ENCODE results near the gene UBE2G2.

DNA sequence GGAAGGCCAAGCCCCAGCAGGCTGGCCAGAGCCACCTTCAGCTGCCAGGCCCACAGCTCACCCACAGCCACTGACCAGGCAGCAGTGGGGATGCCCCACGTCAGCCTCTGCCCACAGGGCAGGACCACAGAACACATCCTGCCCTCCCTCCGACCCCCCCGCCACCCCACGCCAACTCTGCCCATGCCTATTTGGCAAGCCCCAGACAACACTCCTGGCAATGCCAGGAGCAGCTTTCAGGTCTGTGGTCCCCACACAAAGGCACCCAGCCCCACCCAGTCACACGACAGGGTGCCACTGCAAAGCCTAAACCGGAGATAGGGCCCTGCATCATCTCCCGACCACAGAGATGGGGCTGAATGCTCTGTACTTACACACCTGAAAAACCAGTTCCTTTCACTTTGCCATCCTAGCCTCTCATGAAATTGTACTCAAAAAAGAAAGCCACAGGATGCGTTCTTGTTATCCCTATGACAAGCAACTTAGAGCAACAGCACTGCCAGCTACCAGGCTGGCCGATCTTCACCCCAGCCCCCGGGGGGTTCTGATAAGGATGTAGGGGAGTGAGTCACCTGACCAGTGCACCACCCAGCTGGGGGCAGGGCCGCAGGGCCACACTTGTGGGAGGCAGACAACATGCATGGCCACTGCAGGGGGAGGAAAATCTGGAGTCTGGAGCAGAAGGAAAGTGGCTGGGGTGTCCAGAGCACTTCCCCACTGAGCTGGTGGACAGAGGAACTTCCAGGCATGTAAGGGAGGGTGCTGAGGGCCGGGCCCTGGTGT lies 36.2 kb downstream of the UBE2G2 start:
- TF ChIP-seq PPARA (CRISPR knock-in tag; IDR thresholded peaks at IDR 0.05; ENCODE audit: borderline replicate concordance) (no peak), CSDC2 (CRISPR knock-in tag; IDR thresholded peaks at IDR 0.05) (no peak), ZFP30 (CRISPR knock-in tag; IDR thresholded peaks at IDR 0.05) (no peak), RARB (CRISPR knock-in tag; IDR thresholded peaks at IDR 0.05) (no peak), ARNTL (CRISPR knock-in tag; IDR thresholded peaks at IDR 0.05; ENCODE audit: borderline replicate concordance, low read depth) (no peak), ZNF8 (CRISPR knock-in tag; IDR thresholded peaks at IDR 0.05) (no peak), ZNF565 (CRISPR knock-in tag; conservative IDR thresholded peaks at IDR 0.05; ENCODE audit: low read depth) (no peak), ZNF70 (CRISPR knock-in tag; IDR thresholded peaks at IDR 0.05) (no peak), SNAI2 (CRISPR knock-in tag; IDR thresholded peaks at IDR 0.05) (no peak), GLIS3 (CRISPR knock-in tag; IDR thresholded peaks at IDR 0.05) (no peak)
- TF ChIP-seq, protein P1, sequence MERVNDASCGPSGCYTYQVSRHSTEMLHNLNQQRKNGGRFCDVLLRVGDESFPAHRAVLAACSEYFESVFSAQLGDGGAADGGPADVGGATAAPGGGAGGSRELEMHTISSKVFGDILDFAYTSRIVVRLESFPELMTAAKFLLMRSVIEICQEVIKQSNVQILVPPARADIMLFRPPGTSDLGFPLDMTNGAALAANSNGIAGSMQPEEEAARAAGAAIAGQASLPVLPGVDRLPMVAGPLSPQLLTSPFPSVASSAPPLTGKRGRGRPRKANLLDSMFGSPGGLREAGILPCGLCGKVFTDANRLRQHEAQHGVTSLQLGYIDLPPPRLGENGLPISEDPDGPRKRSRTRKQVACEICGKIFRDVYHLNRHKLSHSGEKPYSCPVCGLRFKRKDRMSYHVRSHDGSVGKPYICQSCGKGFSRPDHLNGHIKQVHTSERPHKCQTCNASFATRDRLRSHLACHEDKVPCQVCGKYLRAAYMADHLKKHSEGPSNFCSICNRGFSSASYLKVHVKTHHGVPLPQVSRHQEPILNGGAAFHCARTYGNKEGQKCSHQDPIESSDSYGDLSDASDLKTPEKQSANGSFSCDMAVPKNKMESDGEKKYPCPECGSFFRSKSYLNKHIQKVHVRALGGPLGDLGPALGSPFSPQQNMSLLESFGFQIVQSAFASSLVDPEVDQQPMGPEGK (CRISPR knock-in tag; IDR thresholded peaks at IDR 0.05; ENCODE audit: borderline replicate concordance), result no peak
- TF ChIP-seq, protein P2, sequence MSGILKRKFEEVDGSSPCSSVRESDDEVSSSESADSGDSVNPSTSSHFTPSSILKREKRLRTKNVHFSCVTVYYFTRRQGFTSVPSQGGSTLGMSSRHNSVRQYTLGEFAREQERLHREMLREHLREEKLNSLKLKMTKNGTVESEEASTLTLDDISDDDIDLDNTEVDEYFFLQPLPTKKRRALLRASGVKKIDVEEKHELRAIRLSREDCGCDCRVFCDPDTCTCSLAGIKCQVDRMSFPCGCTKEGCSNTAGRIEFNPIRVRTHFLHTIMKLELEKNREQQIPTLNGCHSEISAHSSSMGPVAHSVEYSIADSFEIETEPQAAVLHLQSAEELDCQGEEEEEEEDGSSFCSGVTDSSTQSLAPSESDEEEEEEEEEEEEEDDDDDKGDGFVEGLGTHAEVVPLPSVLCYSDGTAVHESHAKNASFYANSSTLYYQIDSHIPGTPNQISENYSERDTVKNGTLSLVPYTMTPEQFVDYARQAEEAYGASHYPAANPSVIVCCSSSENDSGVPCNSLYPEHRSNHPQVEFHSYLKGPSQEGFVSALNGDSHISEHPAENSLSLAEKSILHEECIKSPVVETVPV (CRISPR knock-in tag; IDR thresholded peaks at IDR 0.05), result no peak
- TF ChIP-seq, protein P3, sequence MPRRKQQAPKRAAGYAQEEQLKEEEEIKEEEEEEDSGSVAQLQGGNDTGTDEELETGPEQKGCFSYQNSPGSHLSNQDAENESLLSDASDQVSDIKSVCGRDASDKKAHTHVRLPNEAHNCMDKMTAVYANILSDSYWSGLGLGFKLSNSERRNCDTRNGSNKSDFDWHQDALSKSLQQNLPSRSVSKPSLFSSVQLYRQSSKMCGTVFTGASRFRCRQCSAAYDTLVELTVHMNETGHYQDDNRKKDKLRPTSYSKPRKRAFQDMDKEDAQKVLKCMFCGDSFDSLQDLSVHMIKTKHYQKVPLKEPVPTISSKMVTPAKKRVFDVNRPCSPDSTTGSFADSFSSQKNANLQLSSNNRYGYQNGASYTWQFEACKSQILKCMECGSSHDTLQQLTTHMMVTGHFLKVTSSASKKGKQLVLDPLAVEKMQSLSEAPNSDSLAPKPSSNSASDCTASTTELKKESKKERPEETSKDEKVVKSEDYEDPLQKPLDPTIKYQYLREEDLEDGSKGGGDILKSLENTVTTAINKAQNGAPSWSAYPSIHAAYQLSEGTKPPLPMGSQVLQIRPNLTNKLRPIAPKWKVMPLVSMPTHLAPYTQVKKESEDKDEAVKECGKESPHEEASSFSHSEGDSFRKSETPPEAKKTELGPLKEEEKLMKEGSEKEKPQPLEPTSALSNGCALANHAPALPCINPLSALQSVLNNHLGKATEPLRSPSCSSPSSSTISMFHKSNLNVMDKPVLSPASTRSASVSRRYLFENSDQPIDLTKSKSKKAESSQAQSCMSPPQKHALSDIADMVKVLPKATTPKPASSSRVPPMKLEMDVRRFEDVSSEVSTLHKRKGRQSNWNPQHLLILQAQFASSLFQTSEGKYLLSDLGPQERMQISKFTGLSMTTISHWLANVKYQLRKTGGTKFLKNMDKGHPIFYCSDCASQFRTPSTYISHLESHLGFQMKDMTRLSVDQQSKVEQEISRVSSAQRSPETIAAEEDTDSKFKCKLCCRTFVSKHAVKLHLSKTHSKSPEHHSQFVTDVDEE (CRISPR knock-in tag; IDR thresholded peaks at IDR 0.05), result no peak

Measured in SK-N-SH treated with all-trans-retinoic acid at 6 μM for 48 hours (cell line).